CD4-positive, alpha-beta T cell (primary cell): ENCODE measurements around the gene UBE2M. TPM values are rescaled to one million over a fixed set of nuclear protein-coding genes. Genes with fewer than 3 reads are reported as not detected.
"Not testable (repeated sequence)": the region's sequence is repeated elsewhere in the genome, so short reads cannot be mapped to it uniquely, and the experiment has no call there.

ENCODE experiments used
- ATAC-seq: fragments of 200-7000 bp; cut with Tn5 transposase; one replicate; pipeline ENCODE4 v1.10.0; 2022; ENCODE audit warnings: mild to moderate bottlenecking; ENCODE audit not compliant: poor library complexity
- CTCF ChIA-PET: fragments of 350-600 bp; sonication (Branson Sonifier 250); formaldehyde crosslinking; loops from one replicate; lab custom pipeline; 2021; ENCODE audit warnings: antibody characterized with exemption, inconsistent platforms; lab: Charles Lee
- POLR2A ChIA-PET: fragments of 350-600 bp; sonication (Branson Sonifier 250); formaldehyde crosslinking; loops from one replicate; lab custom pipeline; 2021; ENCODE audit warnings: antibody characterized with exemption, inconsistent platforms; lab: Charles Lee
- DNase-seq, 14 experiments: peaks; one replicate each; pipeline ENCODE4 v3.0.0-alpha.2; 2013 to 2020; ENCODE audit warnings: mixed read lengths in 2 of 14
- H3K27ac ChIP-seq, 2 donors: one replicate each; pipeline versions ENCODE4 v1.5.1 to v1.7.0; 2013; ENCODE audit warnings: low read length in 2 of 2, low read depth in 1 of 2, mild to moderate bottlenecking in 1 of 2
- H3K27me3 ChIP-seq, 2 experiments: 1 replicate in 1 of 2; 2 replicates in 1 of 2; pipeline versions ENCODE4 v1.6.1 to v1.7.0; 2013; ENCODE audit warnings: low read length in 2 of 2, control low read depth in 1 of 2, mild to moderate bottlenecking in 1 of 2, moderate library complexity in 1 of 2; ENCODE audit not compliant: insufficient read depth in 2 of 2, control insufficient read depth in 1 of 2
- H3K36me3 ChIP-seq: one replicate; pipeline ENCODE4 v1.6.1; 2013; ENCODE audit warnings: low read length, control low read depth; ENCODE audit not compliant: insufficient read depth
- H3K4me1 ChIP-seq: one replicate; pipeline ENCODE4 v1.6.1; 2013; ENCODE audit warnings: low read length, control low read depth; ENCODE audit not compliant: insufficient read depth
- H3K4me3 ChIP-seq: one replicate; pipeline ENCODE4 v1.5.1; 2013; ENCODE audit warnings: mild to moderate bottlenecking, low read length, moderate library complexity
- H3K9me3 ChIP-seq, 2 experiments: 1 replicate in 1 of 2; 2 replicates in 1 of 2; pipeline versions ENCODE4 v1.6.1 to v1.7.0; 2013; ENCODE audit warnings: low read length in 2 of 2, mild to moderate bottlenecking in 2 of 2, control low read depth in 1 of 2, moderate library complexity in 1 of 2; ENCODE audit not compliant: control insufficient read depth in 1 of 2, insufficient read depth in 1 of 2
- H3K27ac Mint-ChIP-seq: one replicate; pipeline ENCODE4 v1.8.0; 2020; ENCODE audit warnings: mixed read lengths
- H3K27me3 Mint-ChIP-seq: one replicate; pipeline ENCODE4 v1.8.0; 2021; ENCODE audit warnings: mixed read lengths
- H3K36me3 Mint-ChIP-seq: one replicate; pipeline ENCODE4 v1.8.0; 2021; ENCODE audit warnings: low read depth, mixed read lengths
- H3K4me1 Mint-ChIP-seq: one replicate; pipeline ENCODE4 v1.8.0; 2021; ENCODE audit warnings: low read depth, mixed read lengths
- H3K4me3 Mint-ChIP-seq: one replicate; pipeline ENCODE4 v1.8.0; 2020; ENCODE audit warnings: mild to moderate bottlenecking, mixed read lengths
- H3K9me3 Mint-ChIP-seq: one replicate; pipeline ENCODE4 v1.8.0; 2020; ENCODE audit warnings: mixed read lengths
- intact Hi-C, 2 experiments: fragments of 100-400 bp; cut with DNase I in 1 of 2; cut with micrococcal nuclease in 1 of 2; formaldehyde crosslinking; loops; one replicate each; pipeline versions ENCODE4 v1.15.1 to v1.9.0; 2023 to 2025; cut with DNase I, micrococcal nuclease
- polyA plus RNA-seq, 2 donors: library from polyadenylated mRNA; unstranded; fragments of 120-200 nt; gene quantifications; one replicate each; pipeline ENCODE4 v1.2.1, GENCODE V29; 2013
- total RNA-seq, 174 experiments: library from RNA in 2 of 174; stranded (reverse) in 2 of 174; gene quantifications; one replicate each; pipeline ENCODE4 v1.2.3 and lab custom pipeline; 2021 to 2026
- TF ChIP-seq, protein P1 (sequence below): fragments of 200-600 bp; IDR thresholded peaks from one replicate; pipeline ENCODE4 v1.8.0; 2022; ENCODE audit warnings: antibody characterized with exemption, mild to moderate bottlenecking

Gene UBE2M
- total RNA-seq: 10 to 100 TPM; 29.0 to 31.0 TPM
- polyA plus RNA-seq (2013, experiment 1 of 2): 45.0 TPM
- 46.9 TPM for polyA plus RNA-seq (2013, experiment 2 of 2)
- 12.5 to 140 (median 31.4) reads per million in 172 experiments for total RNA-seq (lab: John Stamatoyannopoulos, UW)

DNA sequence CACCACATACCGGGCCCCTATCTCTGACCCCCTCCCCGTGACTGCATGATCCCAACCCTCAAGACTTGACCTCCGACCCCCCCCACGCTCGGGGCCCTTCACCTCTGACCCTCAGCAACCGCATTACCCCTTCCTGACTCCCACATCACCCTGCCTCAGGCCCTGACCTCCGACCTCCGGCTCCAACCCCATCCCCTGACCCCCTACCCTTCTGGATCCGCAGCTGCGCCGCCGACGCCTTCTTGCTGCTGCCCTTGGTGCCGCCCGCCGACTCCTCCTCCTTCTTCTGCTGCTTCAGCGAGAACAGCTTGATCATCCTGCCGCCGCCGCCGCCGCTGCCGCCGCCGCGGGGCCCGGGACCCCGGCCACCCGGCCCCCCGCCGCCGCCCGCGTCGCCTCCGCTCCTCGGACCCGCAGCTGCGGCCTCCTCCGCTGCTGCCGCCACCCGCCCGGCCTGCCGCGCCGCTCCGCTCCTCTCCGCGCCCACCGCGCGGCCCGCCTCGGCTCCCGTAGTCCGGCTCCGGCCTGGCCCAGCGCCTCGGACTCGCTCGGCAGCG is at the start of gene UBE2M:
TSS of gene UBE2M (minus strand) at position 546 of the 557 bp plus-strand sequence. CDS start at position 316, 230 bp downstream.
- TF ChIP-seq, protein P1, sequence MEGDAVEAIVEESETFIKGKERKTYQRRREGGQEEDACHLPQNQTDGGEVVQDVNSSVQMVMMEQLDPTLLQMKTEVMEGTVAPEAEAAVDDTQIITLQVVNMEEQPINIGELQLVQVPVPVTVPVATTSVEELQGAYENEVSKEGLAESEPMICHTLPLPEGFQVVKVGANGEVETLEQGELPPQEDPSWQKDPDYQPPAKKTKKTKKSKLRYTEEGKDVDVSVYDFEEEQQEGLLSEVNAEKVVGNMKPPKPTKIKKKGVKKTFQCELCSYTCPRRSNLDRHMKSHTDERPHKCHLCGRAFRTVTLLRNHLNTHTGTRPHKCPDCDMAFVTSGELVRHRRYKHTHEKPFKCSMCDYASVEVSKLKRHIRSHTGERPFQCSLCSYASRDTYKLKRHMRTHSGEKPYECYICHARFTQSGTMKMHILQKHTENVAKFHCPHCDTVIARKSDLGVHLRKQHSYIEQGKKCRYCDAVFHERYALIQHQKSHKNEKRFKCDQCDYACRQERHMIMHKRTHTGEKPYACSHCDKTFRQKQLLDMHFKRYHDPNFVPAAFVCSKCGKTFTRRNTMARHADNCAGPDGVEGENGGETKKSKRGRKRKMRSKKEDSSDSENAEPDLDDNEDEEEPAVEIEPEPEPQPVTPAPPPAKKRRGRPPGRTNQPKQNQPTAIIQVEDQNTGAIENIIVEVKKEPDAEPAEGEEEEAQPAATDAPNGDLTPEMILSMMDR: no peak
- peak; percentile 25 for ATAC-seq
- H3K9me3 Mint-ChIP-seq: no peaks in the 10 kb centered on the region
- intact Hi-C loops: loop anchor here in 1 of 2 experiments (1.0 kb wide), 1 partner anchor 14 kb away; the partner anchor contains the start of gene TRIM28
- peak in 12 of 14 experiments; percentile 41 to 82 (median 59) for DNase-seq
- ChIA-PET CTCF (interaction anchor here (1.0 to 1.4 kb wide), 2 partner anchors 39 to 44 kb away, joined by 3 to 4 read pairs; partner anchors contain the start of gene ZBTB45), POLR2A (interaction anchor here (2.4 to 7.0 kb wide), 3 partner anchors 14 to 38 kb away, joined by 22 to 63 read pairs (median 29); partner anchors contain the start of genes MZF1, TRIM28 and ZBTB45)
- Histone ChIP-seq H3K9me3 (no peaks in the 10 kb centered on the region), H3K27me3 (no peaks in the 10 kb centered on the region), H3K4me3 (peak within 1 kb of the TSS; percentile 76), H3K27ac (peak within 1 kb of the TSS; percentile 88 to 96), H3K36me3 (peaks cover 26% of the 10 kb centered on the region), H3K4me1 (peaks cover 89% of the 10 kb centered on the region)
- H3K4me1 Mint-ChIP-seq: peaks cover 80% of the 10 kb centered on the region
- H3K4me3 Mint-ChIP-seq: peak within 1 kb of the TSS; percentile 98
- peak within 1 kb of the TSS; percentile 96 for H3K27ac Mint-ChIP-seq
- H3K27me3 Mint-ChIP-seq: no peaks in the 10 kb centered on the region
- H3K36me3 Mint-ChIP-seq: peaks cover 55% of the 10 kb centered on the region

DNA sequence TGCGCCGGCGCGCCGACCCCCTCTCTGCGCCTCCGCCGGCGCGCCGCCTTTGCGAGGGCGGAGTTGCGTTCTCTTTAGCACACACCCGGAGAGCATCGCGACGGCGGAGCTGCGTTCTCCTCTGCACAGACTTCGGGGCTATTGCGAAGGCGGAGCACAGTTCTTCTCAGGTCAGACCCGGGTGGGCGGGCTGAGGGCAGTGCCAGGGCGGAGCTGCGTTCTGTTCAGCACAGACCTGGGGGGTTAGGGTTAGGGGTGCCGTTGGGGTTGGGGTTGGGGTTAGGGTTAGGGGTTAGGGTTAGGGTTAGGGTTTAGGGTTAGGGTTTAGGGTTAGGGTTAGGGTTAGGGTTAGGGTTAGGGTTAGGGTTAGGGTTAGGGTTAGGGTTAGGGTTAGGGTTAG is 48.8 kb upstream of the UBE2M start:
- intact Hi-C loops, CTCF ChIA-PET, H3K27me3 ChIP-seq, H3K36me3 Mint-ChIP-seq, H3K27ac ChIP-seq, H3K27me3 Mint-ChIP-seq, H3K4me1 ChIP-seq, ATAC-seq, H3K9me3 Mint-ChIP-seq, H3K4me1 Mint-ChIP-seq, H3K4me3 Mint-ChIP-seq, H3K36me3 ChIP-seq, POLR2A ChIA-PET, H3K4me3 ChIP-seq, H3K9me3 ChIP-seq, H3K27ac Mint-ChIP-seq: not testable (repeated sequence)
- DNase-seq: peak in 1 of 14 experiments; percentile 19

DNA sequence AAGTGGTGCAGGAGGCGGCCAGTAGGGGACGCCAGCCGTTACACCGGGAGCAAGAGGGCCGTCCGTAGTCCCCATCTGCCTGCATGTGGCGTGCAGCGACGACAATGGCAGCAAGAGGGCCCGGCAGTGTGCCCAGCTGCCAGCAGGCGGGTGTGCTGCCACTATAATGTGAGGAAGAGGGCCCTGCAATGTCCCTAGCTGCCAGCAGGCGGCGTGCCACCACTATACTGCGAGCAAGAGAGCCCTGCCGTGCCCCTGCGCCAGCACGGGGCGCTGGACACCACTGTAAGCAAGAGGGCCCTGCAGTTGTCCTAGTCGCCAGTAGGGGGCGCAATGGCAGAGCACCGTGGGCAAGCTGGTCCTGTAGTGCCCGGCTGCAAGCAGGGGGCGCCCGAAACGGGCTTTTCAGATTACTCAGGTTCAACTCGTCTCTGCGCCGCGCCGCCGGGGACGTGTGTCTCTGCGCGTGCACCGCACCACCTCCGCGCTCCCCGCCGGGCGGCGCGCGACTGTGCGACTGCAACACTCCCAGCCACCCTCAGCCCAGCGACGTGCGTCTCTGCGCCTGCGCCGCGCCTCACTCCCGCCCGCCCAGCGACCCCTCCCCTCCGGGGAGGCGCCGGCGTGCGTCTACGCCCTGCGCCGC is 48.0 kb upstream of the UBE2M start:
- H3K36me3 Mint-ChIP-seq, H3K27ac Mint-ChIP-seq, H3K36me3 ChIP-seq, POLR2A ChIA-PET, H3K9me3 Mint-ChIP-seq, ATAC-seq, H3K4me3 Mint-ChIP-seq, H3K9me3 ChIP-seq, H3K4me1 ChIP-seq, intact Hi-C loops, CTCF ChIA-PET, H3K27ac ChIP-seq, H3K4me3 ChIP-seq, H3K4me1 Mint-ChIP-seq, H3K27me3 Mint-ChIP-seq, DNase-seq, H3K27me3 ChIP-seq: not testable (repeated sequence)

DNA sequence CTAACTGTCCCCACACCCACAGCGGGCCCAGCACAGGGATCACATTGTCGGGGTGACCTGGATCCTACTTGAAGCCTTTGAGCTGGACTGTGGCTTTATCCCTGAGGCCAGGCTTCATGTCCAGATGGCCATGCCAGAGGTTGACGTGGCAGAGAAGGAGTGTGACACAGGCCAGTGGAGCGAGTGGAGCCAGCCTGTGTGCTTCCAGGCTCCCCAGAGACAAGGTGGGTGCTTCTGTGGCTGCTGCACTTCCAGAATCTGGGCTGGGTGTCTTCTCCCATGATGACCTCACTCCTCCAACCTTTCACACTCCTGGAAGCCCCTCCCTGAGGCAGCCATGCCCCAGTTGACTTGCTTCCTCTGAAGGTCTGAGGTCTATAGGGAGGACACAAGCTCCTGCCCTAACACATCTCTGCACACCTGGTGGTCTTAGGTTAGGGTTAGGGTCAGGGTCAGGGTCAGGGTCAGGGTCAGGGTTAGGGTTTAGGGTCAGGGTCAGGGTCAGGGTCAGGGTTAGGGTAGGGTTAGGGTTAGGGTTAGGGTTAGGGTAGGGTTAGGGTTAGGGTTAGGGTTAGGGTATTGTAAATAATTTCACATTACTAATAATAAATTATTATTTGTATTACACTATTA is 27.8 kb upstream of the UBE2M start:
- Histone ChIP-seq H3K9me3 (no peaks in the 10 kb centered on the region), H3K27ac (no peak overlapping the region), H3K27me3 (no peaks in the 10 kb centered on the region), H3K36me3 (peaks cover 21% of the 10 kb centered on the region), H3K4me3 (no peak overlapping the region), H3K4me1 (peaks cover 3% of the 10 kb centered on the region)
- POLR2A ChIA-PET: no interaction called here
- Mint-ChIP-seq H3K4me3 (no peak overlapping the region), H3K36me3 (peaks cover 15% of the 10 kb centered on the region), H3K27ac (no peak overlapping the region), H3K27me3 (no peaks in the 10 kb centered on the region), H3K9me3 (no peaks in the 10 kb centered on the region), H3K4me1 (peaks cover 2% of the 10 kb centered on the region)
- intact Hi-C loops: no loop called here
- DNase-seq (no peak), ATAC-seq (no peak)
- CTCF ChIA-PET: no interaction called here
- TF ChIP-seq, protein P1: no peak
